Esophagus squamous epithelium (tissue), 4 donors: ENCODE data around the gene XPA.

Source experiments
- POLR2A ChIP-seq, 4 donors: fragments of 450-650 bp; IDR thresholded peaks; one replicate each; pipeline ENCODE4 v1.6.1; 2017; ENCODE audit warnings: antibody characterized with exemption in 4 of 4, mild to moderate bottlenecking in 4 of 4, moderate library complexity in 3 of 4
- TF ChIP-seq, protein P1 (sequence below), 6 experiments: fragments of 450-650 bp in 4 of 6; fragments of 200-600 bp in 2 of 6; sonication (generic) in 2 of 6; IDR thresholded peaks; one replicate each; pipeline ENCODE4 v1.5.1; 2016 to 2019; ENCODE audit warnings: antibody characterized with exemption in 6 of 6, mild to moderate bottlenecking in 4 of 6, moderate library complexity in 4 of 6

DNA sequence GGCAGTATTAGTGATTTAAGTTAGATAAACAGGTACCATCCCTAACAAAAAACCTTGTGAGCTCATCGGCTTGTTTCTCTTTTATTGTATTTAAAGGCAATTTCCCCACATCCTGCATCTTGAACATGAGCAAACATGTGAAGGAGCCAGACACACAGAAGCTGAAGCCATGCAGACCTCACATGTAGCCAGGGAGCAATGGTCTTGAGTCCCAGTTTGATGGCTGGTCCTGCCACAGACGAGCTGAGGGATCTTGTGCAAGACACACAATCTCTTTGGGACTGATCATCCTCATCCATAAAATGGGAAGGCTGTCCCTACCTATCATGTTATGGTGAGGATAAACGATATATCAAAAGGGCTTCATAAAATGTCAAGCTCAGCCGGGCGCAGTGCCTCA, 29.6 kb upstream of the XPA start:
- TF ChIP-seq, protein P1, sequence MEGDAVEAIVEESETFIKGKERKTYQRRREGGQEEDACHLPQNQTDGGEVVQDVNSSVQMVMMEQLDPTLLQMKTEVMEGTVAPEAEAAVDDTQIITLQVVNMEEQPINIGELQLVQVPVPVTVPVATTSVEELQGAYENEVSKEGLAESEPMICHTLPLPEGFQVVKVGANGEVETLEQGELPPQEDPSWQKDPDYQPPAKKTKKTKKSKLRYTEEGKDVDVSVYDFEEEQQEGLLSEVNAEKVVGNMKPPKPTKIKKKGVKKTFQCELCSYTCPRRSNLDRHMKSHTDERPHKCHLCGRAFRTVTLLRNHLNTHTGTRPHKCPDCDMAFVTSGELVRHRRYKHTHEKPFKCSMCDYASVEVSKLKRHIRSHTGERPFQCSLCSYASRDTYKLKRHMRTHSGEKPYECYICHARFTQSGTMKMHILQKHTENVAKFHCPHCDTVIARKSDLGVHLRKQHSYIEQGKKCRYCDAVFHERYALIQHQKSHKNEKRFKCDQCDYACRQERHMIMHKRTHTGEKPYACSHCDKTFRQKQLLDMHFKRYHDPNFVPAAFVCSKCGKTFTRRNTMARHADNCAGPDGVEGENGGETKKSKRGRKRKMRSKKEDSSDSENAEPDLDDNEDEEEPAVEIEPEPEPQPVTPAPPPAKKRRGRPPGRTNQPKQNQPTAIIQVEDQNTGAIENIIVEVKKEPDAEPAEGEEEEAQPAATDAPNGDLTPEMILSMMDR (IDR thresholded peaks at IDR 0.05), result no peak
- TF ChIP-seq POLR2A (IDR thresholded peaks at IDR 0.05), result no peak
